CD8-positive, alpha-beta memory T cell (primary cell): Measurements from ENCODE around the gene MAP2. TPM values are rescaled to one million over a fixed set of nuclear protein-coding genes. Genes with fewer than 3 reads are reported as not detected.

Experiments
- CTCF ChIA-PET: fragments of 350-600 bp; sonication (Branson Sonifier 250); formaldehyde crosslinking; loops from one replicate; lab custom pipeline; 2021; ENCODE audit warnings: antibody characterized with exemption; lab: Charles Lee
- POLR2A ChIA-PET: fragments of 350-600 bp; sonication (Branson Sonifier 250); formaldehyde crosslinking; loops from one replicate; lab custom pipeline; 2021; ENCODE audit warnings: antibody characterized with exemption; lab: Charles Lee
- DNase-seq, 5 donors: peaks; one replicate each; pipeline versions ENCODE4 v3.0.0 to v3.0.0-alpha.2; 2020 to 2022; ENCODE audit warnings: mixed read lengths in 1 of 5
- H3K27ac ChIP-seq: one replicate; pipeline ENCODE4 v1.7.0; 2013; ENCODE audit warnings: low read depth, mild to moderate bottlenecking, low read length, moderate library complexity
- H3K27me3 ChIP-seq: 2 replicates; pipeline ENCODE4 v1.7.0; 2013; ENCODE audit warnings: low read length, mild to moderate bottlenecking; ENCODE audit not compliant: insufficient read depth, poor library complexity, severe bottlenecking
- H3K36me3 ChIP-seq: 2 replicates; pipeline ENCODE4 v1.7.0; 2013; ENCODE audit warnings: mild to moderate bottlenecking, low read length, moderate library complexity; ENCODE audit not compliant: insufficient read depth
- H3K4me1 ChIP-seq: 2 replicates; pipeline ENCODE4 v1.7.0; 2013; ENCODE audit warnings: mild to moderate bottlenecking, low read length, moderate library complexity; ENCODE audit not compliant: insufficient read depth
- H3K4me3 ChIP-seq: 2 replicates; pipeline ENCODE4 v1.7.0; 2013; ENCODE audit warnings: mild to moderate bottlenecking, low read length
- H3K9me3 ChIP-seq: 2 replicates; pipeline ENCODE4 v1.7.0; 2013; ENCODE audit warnings: mild to moderate bottlenecking, low read length
- H3K27ac Mint-ChIP-seq, 8 donors: one replicate each; pipeline ENCODE4 v1.8.0; 2020 to 2021; ENCODE audit warnings: mixed read lengths in 8 of 8, mild to moderate bottlenecking in 6 of 8, inconsistent platforms in 3 of 8, moderate library complexity in 3 of 8
- H3K27me3 Mint-ChIP-seq, 2 donors: one replicate each; pipeline ENCODE4 v1.8.0; 2020 to 2021; ENCODE audit warnings: mixed read lengths in 2 of 2, mild to moderate bottlenecking in 1 of 2, moderate library complexity in 1 of 2
- H3K36me3 Mint-ChIP-seq, 3 donors: one replicate each; pipeline ENCODE4 v1.8.0; 2020 to 2021; ENCODE audit warnings: mixed read lengths in 3 of 3, inconsistent platforms in 1 of 3, mild to moderate bottlenecking in 1 of 3
- H3K4me1 Mint-ChIP-seq, 3 donors: one replicate each; pipeline ENCODE4 v1.8.0; 2020 to 2021; ENCODE audit warnings: mixed read lengths in 3 of 3, inconsistent platforms in 1 of 3, mild to moderate bottlenecking in 1 of 3
- H3K4me3 Mint-ChIP-seq, 7 donors: one replicate each; pipeline ENCODE4 v1.8.0; 2020 to 2021; ENCODE audit warnings: mixed read lengths in 7 of 7, mild to moderate bottlenecking in 6 of 7, moderate library complexity in 4 of 7, inconsistent platforms in 2 of 7
- H3K9me3 Mint-ChIP-seq, 5 donors: one replicate each; pipeline ENCODE4 v1.8.0; 2020 to 2022; ENCODE audit warnings: mixed read lengths in 5 of 5, mild to moderate bottlenecking in 3 of 5, moderate library complexity in 2 of 5, inconsistent platforms in 1 of 5
- polyA plus RNA-seq: library from polyadenylated mRNA; unstranded; fragments of 300-500 nt; fragmentation: Illumina TruSeq; gene quantifications from one replicate; pipeline ENCODE4 v1.2.3, GENCODE V29; 2021
- total RNA-seq, 2 experiments: library from RNA; stranded (reverse); gene quantifications; one replicate each; pipeline ENCODE4 v1.2.3, GENCODE V29; 2021

MAP2 gene
- total and polyA plus RNA-seq, 3 experiments from 2014 or later: 0.08 TPM; not detected in 2

DNA sequence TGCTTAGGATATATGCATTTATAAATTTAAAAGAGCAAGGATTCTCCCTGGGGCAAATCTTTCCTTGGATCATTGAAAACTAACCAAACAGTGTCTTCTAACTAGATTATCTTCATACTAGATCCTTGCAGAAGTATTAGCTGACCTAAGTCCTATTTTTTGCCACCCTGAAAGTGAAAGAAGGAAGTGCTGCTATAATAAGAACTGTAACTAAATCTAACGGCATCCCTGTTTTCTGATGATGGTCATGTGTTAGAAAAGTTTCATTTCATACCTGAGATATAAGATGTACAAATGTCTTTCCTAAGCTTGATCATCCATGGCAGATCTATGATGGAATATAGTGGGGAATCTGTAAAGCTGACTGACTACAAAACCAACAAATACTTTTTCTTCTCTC is 102.7 kb downstream of the MAP2 start:
- Mint-ChIP-seq H3K9me3 (peaks cover 0 to 3% (median 0%) of the 10 kb centered on the region in 5 donors), H3K4me3 (no peak overlapping the region), H3K27me3 (no peaks in the 10 kb centered on the region), H3K27ac (no peak overlapping the region), H3K36me3 (no peaks in the 10 kb centered on the region), H3K4me1 (peaks cover 0 to 10% (median 4%) of the 10 kb centered on the region in 3 donors)
- no peaks in the 10 kb centered on the region for H3K36me3 ChIP-seq
- no peak overlapping the region for H3K4me3 ChIP-seq
- H3K27ac ChIP-seq: no peak overlapping the region
- DNase-seq: no peak
- ChIA-PET POLR2A (no interaction called here), CTCF (interaction anchor here (1.0 kb wide), 1 partner anchor 9 kb away, joined by 3 read pairs; no protein-coding TSS in a partner anchor)
- no peaks in the 10 kb centered on the region for H3K9me3 ChIP-seq
- H3K27me3 ChIP-seq: no peaks in the 10 kb centered on the region
- no peaks in the 10 kb centered on the region for H3K4me1 ChIP-seq

DNA sequence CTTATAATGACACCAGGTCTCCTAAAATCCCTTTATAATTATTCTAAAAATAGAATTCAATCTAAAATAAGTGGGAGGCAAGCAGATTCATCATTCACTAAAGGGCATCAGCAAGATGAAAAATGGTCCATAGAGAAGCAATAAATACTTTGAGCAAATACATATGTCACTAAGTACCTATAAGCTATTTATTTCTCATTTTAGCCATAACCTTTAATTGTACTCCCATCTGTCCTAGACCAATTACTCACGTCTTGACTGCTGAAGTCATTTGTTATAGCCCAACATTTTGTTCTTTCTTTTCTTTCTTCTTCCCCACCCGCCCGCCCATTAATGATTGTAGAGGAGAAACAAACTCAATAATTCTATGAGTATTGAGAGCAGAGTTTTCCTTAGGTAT is 105.7 kb downstream of the MAP2 start:
- Mint-ChIP-seq H3K27me3 (no peaks in the 10 kb centered on the region), H3K4me3 (no peak overlapping the region), H3K36me3 (no peaks in the 10 kb centered on the region), H3K27ac (no peak overlapping the region), H3K9me3 (peaks cover 0 to 3% (median 0%) of the 10 kb centered on the region in 5 donors), H3K4me1 (peaks cover 0 to 10% (median 4%) of the 10 kb centered on the region in 3 donors)
- no peak overlapping the region for H3K4me3 ChIP-seq
- H3K27me3 ChIP-seq: no peaks in the 10 kb centered on the region
- no peaks in the 10 kb centered on the region for H3K9me3 ChIP-seq
- ChIA-PET POLR2A (no interaction called here), CTCF (no interaction called here)
- no peak for DNase-seq
- no peak overlapping the region for H3K27ac ChIP-seq
- H3K4me1 ChIP-seq: no peaks in the 10 kb centered on the region
- no peaks in the 10 kb centered on the region for H3K36me3 ChIP-seq

DNA sequence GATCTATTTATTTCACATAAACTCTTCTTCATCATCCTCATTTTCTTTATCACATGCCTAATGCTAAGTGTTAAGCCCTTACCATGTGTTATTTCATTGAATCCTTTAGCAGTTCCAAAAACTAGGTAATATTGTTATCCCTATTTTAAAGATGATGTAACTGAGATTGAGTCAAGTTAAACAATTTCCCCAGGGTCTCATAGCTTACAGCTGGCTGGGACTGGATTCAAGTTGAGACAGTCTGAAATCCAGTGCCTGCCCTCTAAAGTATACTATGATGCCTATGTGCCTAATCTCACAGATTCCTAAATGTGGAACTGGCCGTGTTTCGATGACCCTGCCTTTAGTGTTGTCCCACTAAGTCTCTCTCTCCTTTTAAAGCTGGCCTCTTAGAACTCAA is 108.5 kb downstream of the MAP2 start:
- Mint-ChIP-seq H3K4me3 (no peak overlapping the region), H3K4me1 (no peaks in the 10 kb centered on the region), H3K9me3 (peaks cover 0 to 3% (median 0%) of the 10 kb centered on the region in 5 donors), H3K36me3 (no peaks in the 10 kb centered on the region), H3K27ac (no peak overlapping the region), H3K27me3 (no peaks in the 10 kb centered on the region)
- H3K36me3 ChIP-seq: no peaks in the 10 kb centered on the region
- H3K27me3 ChIP-seq: no peaks in the 10 kb centered on the region
- no peaks in the 10 kb centered on the region for H3K4me1 ChIP-seq
- no peak for DNase-seq
- H3K9me3 ChIP-seq: no peaks in the 10 kb centered on the region
- H3K4me3 ChIP-seq: no peak overlapping the region
- CTCF ChIA-PET: no interaction called here
- POLR2A ChIA-PET: interaction anchor here (0.6 kb wide), 1 partner anchor 452 kb away, joined by 3 read pairs; no protein-coding TSS in a partner anchor
- H3K27ac ChIP-seq: no peak overlapping the region

DNA sequence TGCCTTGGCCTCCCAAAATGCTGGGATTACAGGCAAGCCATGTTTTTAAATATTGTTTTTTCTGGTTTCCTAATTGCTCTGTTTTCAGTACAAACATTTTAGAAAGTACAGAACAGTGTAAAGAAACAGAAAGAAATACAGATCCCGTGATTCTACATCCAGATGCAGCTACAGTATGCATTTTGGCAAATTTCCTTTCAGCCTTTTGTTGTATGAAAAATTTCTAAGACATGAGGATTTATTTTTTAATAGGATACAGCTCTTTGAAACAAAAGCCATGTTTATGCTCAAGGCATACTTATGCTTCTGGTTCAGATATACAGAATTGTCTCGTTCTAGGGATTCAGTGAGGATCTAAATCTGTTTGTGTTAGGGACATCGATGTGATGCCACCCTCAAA is 109.5 kb downstream of the MAP2 start:
- Mint-ChIP-seq H3K27me3 (no peaks in the 10 kb centered on the region), H3K27ac (no peak overlapping the region), H3K9me3 (peaks cover 0 to 5% (median 0%) of the 10 kb centered on the region in 5 donors), H3K36me3 (no peaks in the 10 kb centered on the region), H3K4me1 (no peaks in the 10 kb centered on the region), H3K4me3 (no peak overlapping the region)
- no peaks in the 10 kb centered on the region for H3K27me3 ChIP-seq
- POLR2A ChIA-PET: no interaction called here
- DNase-seq: no peak
- no peak overlapping the region for H3K27ac ChIP-seq
- CTCF ChIA-PET: no interaction called here
- no peak overlapping the region for H3K4me3 ChIP-seq
- H3K36me3 ChIP-seq: no peaks in the 10 kb centered on the region
- H3K4me1 ChIP-seq: no peaks in the 10 kb centered on the region
- H3K9me3 ChIP-seq: no peaks in the 10 kb centered on the region

DNA sequence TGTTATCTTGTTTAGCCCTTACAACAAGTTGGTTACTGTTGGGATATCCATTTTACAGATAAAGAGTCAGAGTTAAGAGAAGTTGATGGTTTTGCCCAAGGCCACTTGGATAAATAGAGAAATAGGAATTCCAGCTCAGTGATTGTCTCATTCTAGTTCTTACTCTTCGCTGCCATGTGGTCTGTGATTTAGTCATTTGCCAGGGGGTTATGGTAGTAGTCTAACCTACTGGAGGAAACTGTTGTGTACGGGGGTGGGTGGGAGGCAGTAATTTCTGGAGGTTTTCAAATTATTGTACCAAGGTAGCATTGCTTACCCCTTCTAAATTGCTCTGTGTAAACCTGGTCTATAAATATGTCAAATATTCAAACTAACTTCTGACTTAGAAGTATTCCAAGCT is 110.4 kb downstream of the MAP2 start:
- H3K27ac Mint-ChIP-seq: no peak overlapping the region
- no peaks in the 10 kb centered on the region for H3K36me3 ChIP-seq
- H3K9me3 Mint-ChIP-seq: peaks cover 0 to 2% (median 0%) of the 10 kb centered on the region in 5 donors
- H3K36me3 Mint-ChIP-seq: no peaks in the 10 kb centered on the region
- no peaks in the 10 kb centered on the region for H3K4me1 ChIP-seq
- CTCF ChIA-PET: no interaction called here
- H3K4me3 ChIP-seq: no peak overlapping the region
- H3K27me3 Mint-ChIP-seq: no peaks in the 10 kb centered on the region
- DNase-seq: no peak
- no peaks in the 10 kb centered on the region for H3K9me3 ChIP-seq
- H3K4me3 Mint-ChIP-seq: no peak overlapping the region
- POLR2A ChIA-PET: no interaction called here
- no peaks in the 10 kb centered on the region for H3K27me3 ChIP-seq
- H3K27ac ChIP-seq: no peak overlapping the region
- no peaks in the 10 kb centered on the region for H3K4me1 Mint-ChIP-seq

DNA sequence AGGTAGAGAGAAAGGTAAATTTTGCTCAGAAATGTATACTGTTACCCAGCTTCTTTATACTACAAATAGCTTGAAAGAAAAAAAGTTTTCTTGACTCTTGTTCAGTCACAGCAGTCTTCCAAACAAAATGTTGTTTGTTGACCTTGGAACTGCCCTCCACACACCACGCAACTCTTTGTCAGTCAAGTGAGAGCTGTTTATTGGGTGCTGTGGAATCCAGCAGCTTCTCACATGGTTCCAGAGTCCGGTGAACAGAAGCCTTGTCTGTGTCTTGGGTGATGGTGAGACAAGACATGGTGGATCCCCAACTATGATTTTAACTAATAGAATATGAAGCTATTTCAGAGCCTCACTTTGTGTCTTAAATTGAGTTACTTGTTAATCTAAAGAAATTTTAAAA is 112.5 kb downstream of the MAP2 start:
- no peak overlapping the region for H3K27ac Mint-ChIP-seq
- no peaks in the 10 kb centered on the region for H3K36me3 ChIP-seq
- DNase-seq: no peak
- H3K36me3 Mint-ChIP-seq: no peaks in the 10 kb centered on the region
- H3K4me1 Mint-ChIP-seq: no peaks in the 10 kb centered on the region
- H3K4me3 Mint-ChIP-seq: no peak overlapping the region
- peaks cover 0 to 2% (median 0%) of the 10 kb centered on the region in 5 donors for H3K9me3 Mint-ChIP-seq
- ChIA-PET POLR2A (no interaction called here), CTCF (interaction anchor here (1.1 kb wide), 1 partner anchor 10 kb away, joined by 3 read pairs; no protein-coding TSS in a partner anchor)
- no peak overlapping the region for H3K4me3 ChIP-seq
- H3K4me1 ChIP-seq: no peaks in the 10 kb centered on the region
- peaks cover 0 to 2% of the 10 kb centered on the region in 2 donors for H3K27me3 Mint-ChIP-seq
- H3K27ac ChIP-seq: no peak overlapping the region
- H3K27me3 ChIP-seq: no peaks in the 10 kb centered on the region
- no peaks in the 10 kb centered on the region for H3K9me3 ChIP-seq

DNA sequence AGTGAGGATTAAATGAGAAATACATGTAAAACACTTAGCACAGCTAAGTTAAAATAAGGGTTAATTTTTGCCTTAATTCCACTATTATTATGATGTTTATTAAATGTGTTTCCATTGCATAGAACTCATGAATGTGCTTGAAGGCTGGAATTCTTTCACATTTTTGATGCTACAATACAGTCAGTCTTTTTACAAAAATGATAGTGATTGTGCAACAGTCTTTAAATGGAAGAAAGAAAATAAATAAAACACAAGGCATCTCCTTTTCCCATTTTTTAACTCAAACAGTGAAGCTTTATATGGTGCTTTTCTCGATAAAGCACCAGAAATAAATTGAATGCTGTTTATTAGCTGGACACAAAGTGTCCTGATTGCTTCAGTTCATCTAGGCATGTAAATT is 123.9 kb downstream of the MAP2 start:
- ChIA-PET CTCF (no interaction called here), POLR2A (no interaction called here)
- Mint-ChIP-seq H3K9me3 (no peaks in the 10 kb centered on the region), H3K36me3 (no peaks in the 10 kb centered on the region), H3K27ac (no peak overlapping the region), H3K4me3 (no peak overlapping the region), H3K27me3 (no peaks in the 10 kb centered on the region), H3K4me1 (no peaks in the 10 kb centered on the region)
- H3K9me3 ChIP-seq: no peaks in the 10 kb centered on the region
- H3K27me3 ChIP-seq: no peaks in the 10 kb centered on the region
- H3K4me1 ChIP-seq: no peaks in the 10 kb centered on the region
- H3K4me3 ChIP-seq: no peak overlapping the region
- H3K27ac ChIP-seq: no peak overlapping the region
- no peak for DNase-seq
- H3K36me3 ChIP-seq: no peaks in the 10 kb centered on the region

DNA sequence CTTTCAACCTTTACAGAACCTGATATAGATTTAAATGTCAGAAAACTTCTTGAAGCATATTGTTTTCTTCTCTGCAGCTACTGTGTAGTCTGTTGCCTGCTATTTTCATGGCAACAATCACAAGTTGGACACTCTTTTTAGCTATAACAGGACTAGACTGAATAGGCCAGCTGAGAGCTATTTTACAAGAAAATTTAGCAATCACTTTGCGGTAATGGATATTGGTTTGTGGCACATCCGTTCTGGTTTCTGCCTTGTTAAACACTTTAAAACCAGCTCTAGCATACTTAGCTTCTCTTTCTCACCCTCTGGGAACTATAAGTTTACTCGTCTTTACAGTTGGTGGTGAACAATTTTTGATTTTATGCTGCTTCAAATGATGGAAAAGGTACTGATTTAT is 125.7 kb downstream of the MAP2 start:
- Histone ChIP-seq H3K4me3 (no peak overlapping the region), H3K27me3 (no peaks in the 10 kb centered on the region), H3K27ac (no peak overlapping the region), H3K9me3 (no peaks in the 10 kb centered on the region), H3K4me1 (no peaks in the 10 kb centered on the region), H3K36me3 (no peaks in the 10 kb centered on the region)
- POLR2A ChIA-PET: no interaction called here
- no peak overlapping the region for H3K27ac Mint-ChIP-seq
- no peak overlapping the region for H3K4me3 Mint-ChIP-seq
- CTCF ChIA-PET: no interaction called here
- H3K27me3 Mint-ChIP-seq: no peaks in the 10 kb centered on the region
- H3K9me3 Mint-ChIP-seq: no peaks in the 10 kb centered on the region
- H3K36me3 Mint-ChIP-seq: no peaks in the 10 kb centered on the region
- DNase-seq: no peak
- no peaks in the 10 kb centered on the region for H3K4me1 Mint-ChIP-seq

DNA sequence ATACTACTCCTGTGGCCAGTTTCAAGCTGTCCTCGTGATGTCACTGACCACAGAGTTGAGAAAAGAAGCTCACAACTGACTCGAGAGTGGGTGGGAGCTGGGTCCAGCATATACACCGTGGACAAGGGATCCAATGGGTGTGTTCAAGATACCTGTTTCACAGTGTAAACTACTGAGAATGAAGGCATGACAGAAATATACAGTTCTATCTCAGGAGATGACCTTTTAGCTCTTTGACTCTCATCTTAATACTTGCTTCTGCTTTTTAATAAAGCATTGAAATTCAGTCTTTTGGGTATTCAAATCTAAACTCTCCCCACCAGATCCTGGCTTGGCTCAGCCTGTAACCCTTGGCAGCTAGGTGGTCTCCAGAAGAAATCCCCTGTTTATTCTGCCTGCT is 130.1 kb downstream of the MAP2 start:
- ChIA-PET POLR2A (no interaction called here), CTCF (no interaction called here)
- DNase-seq: no peak

More for the DNA sequence above, 130.1 kb downstream of the MAP2 start:
- Histone ChIP-seq H3K27ac (no peak overlapping the region), H3K36me3 (no peaks in the 10 kb centered on the region), H3K4me3 (no peak overlapping the region), H3K27me3 (no peaks in the 10 kb centered on the region), H3K9me3 (no peaks in the 10 kb centered on the region), H3K4me1 (no peaks in the 10 kb centered on the region)
- H3K4me3 Mint-ChIP-seq: no peak overlapping the region
- no peaks in the 10 kb centered on the region for H3K36me3 Mint-ChIP-seq
- peaks cover 0 to 3% (median 0%) of the 10 kb centered on the region in 5 donors for H3K9me3 Mint-ChIP-seq
- no peaks in the 10 kb centered on the region for H3K27me3 Mint-ChIP-seq
- H3K4me1 Mint-ChIP-seq: no peaks in the 10 kb centered on the region
- H3K27ac Mint-ChIP-seq: no peak overlapping the region
